ENCODE results near the gene HNRNPC.
"Not testable (repeated sequence)": the region's sequence is repeated elsewhere in the genome, so short reads cannot be mapped to it uniquely, and the experiment has no call there.

The HNRNPC gene

DNA sequence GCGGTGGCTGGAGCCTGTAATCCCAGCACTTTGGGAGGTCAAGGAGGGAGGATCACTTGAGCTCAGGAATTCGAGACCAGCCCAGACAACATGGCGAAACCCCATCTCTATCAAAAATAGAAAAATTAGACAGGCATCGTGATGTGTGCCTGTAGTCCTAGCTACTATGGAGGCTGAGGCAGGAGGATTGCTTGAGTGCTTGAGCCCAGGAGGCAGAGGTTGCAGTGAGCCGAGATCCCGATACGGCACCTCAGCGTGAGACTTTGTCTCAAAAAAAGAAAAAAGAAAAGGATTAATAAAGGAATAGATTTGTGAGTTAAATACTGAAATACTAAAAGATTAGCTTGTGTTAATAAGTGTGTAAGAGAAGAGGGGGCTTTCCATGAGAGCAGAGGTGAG lies 40.0 kb upstream of the HNRNPC start:
- H3K79me2 ChIP-seq (ENCODE audit: control insufficient read depth, insufficient read depth, low read length) = no peaks in the 10 kb centered on the region
- no peak for DNase-seq
- no peak overlapping the region for H3K4me3 ChIP-seq (ENCODE audit: low read length)
- no peaks in the 10 kb centered on the region for H3K27me3 ChIP-seq (ENCODE audit: insufficient read depth, low read length, poor library complexity)
- H4K5ac ChIP-seq (ENCODE audit: low read length) = peak overlapping the region; percentile 87
- no peak overlapping the region for H2AK5ac ChIP-seq (ENCODE audit: low read length)
- H3K56ac ChIP-seq (ENCODE audit: low read length) = peak overlapping the region; percentile 88
- peak overlapping the region; percentile 66 for H3K27ac ChIP-seq (ENCODE audit: low read depth, low read length)
- no CpG with 5 or more reads among the region's 8 CpGs for WGBS (ENCODE audit: extremely low coverage, insufficient coverage, low lambda C conversion rate)
- H3K18ac ChIP-seq (ENCODE audit: low read length) = peak overlapping the region; percentile 87
- no peak overlapping the region for H3K4me2 ChIP-seq (ENCODE audit: low read length)
- H3K9ac ChIP-seq (ENCODE audit: low read length) = peak overlapping the region; percentile 68
- no peak overlapping the region for H4K8ac ChIP-seq (ENCODE audit: low read depth, low read length)
- peak overlapping the region; percentile 46 for H2BK15ac ChIP-seq (replicated peaks; ENCODE audit: low read depth)
- H2BK5ac ChIP-seq (ENCODE audit: low read length) = peak overlapping the region; percentile 87
- H3K79me1 ChIP-seq (ENCODE audit: low read length) = no peaks in the 10 kb centered on the region
- no peaks in the 10 kb centered on the region for H3K36me3 ChIP-seq (ENCODE audit: control insufficient read depth, insufficient read depth, low read length)
- H3K4me1 ChIP-seq (ENCODE audit: control insufficient read depth, low read depth, low read length) = no peaks in the 10 kb centered on the region
- peak overlapping the region; percentile 98 for H3K4ac ChIP-seq (ENCODE audit: low read depth, low read length)
- H3K23ac ChIP-seq (ENCODE audit: low read length) = no peak overlapping the region
- H2BK120ac ChIP-seq (ENCODE audit: low read depth, low read length) = peak overlapping the region; percentile 33

DNA sequence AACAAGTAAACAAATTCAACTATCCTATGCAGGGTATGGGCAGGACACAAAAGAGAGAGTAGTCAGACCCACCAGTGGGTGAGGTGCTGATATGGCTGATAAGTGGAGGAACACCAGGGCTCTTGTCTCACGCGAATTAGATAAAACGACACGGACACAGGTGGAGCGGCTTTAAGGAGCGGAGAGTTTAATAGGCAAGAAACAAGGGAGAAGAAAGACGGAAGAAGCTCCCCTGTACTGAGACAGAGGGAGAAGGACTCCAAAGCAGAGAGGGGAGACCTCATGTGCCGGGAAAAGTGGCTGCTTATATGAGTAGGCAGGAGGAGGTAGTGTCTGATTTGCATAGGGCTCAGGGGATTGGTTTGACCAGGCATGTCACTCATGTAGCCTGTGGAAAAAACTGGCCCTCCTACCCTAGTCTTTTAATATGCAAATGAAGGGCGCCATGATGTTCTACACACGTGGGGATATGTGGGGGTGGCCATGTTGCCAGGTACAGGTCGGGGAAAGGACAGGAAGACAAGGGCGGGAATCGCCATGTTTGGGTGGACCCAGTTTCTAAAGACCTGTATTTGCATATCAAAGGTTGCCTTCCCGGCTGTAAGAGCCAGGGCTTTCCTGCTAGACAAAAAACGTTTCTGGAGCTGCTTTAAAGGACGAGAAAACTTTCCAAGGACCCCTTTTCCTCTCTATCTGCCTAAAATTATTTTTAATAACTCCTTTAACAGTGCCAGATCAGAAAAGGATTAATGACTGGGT lies 39.4 kb upstream of the HNRNPC start:
- no peak overlapping the region for H3K23ac ChIP-seq (ENCODE audit: low read length)
- H3K27ac ChIP-seq (ENCODE audit: low read depth, low read length) = peak overlapping the region; percentile 66

DNA sequence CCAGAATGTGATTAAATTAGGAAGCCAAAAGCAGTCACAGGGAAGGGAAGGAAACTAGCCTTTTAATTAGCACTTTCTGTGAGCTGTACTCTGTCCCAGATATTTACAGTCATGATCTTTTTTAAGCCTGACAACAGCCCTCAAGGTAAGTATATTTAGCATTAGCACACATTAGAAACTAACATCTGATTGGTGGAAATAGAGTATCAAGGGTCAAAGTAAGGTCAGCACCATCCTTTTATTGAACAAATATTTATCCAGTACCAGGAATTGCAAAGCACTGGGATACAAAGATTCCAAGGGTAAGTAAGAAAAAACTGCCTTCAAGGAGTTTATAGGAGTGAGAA lies 38.9 kb upstream of the HNRNPC start:
- Histone ChIP-seq H3K79me1 (ENCODE audit: low read length) (no peaks in the 10 kb centered on the region), H2BK5ac (ENCODE audit: low read length) (no peak overlapping the region), H3K4me3 (ENCODE audit: low read length) (no peak overlapping the region), H3K79me2 (ENCODE audit: control insufficient read depth, insufficient read depth, low read length) (no peaks in the 10 kb centered on the region), H3K4me2 (ENCODE audit: low read length) (peak overlapping the region; percentile 40), H3K4ac (ENCODE audit: low read depth, low read length) (no peak overlapping the region), H3K27ac (ENCODE audit: low read depth, low read length) (no peak overlapping the region), H3K4me1 (ENCODE audit: control insufficient read depth, low read depth, low read length) (no peaks in the 10 kb centered on the region), H3K27me3 (ENCODE audit: insufficient read depth, low read length, poor library complexity) (no peaks in the 10 kb centered on the region), H3K36me3 (ENCODE audit: control insufficient read depth, insufficient read depth, low read length) (no peaks in the 10 kb centered on the region), H4K8ac (ENCODE audit: low read depth, low read length) (no peak overlapping the region), H4K5ac (ENCODE audit: low read length) (no peak overlapping the region), H3K18ac (ENCODE audit: low read length) (no peak overlapping the region), H3K56ac (ENCODE audit: low read length) (peak overlapping the region; percentile 85), H2BK120ac (ENCODE audit: low read depth, low read length) (no peak overlapping the region), H3K9ac (ENCODE audit: low read length) (peak overlapping the region; percentile 77), H3K23ac (ENCODE audit: low read length) (no peak overlapping the region), H2BK15ac (replicated peaks; ENCODE audit: low read depth) (no peak overlapping the region), H2AK5ac (ENCODE audit: low read length) (no peak overlapping the region)
- DNase-seq = no peak

More for the DNA sequence above, 39.4 kb upstream of the HNRNPC start:
- H2BK15ac ChIP-seq (replicated peaks; ENCODE audit: low read depth) = peak overlapping the region; percentile 46
- peak overlapping the region; percentile 88 for H3K56ac ChIP-seq (ENCODE audit: low read length)
- H3K27me3 ChIP-seq (ENCODE audit: insufficient read depth, low read length, poor library complexity) = no peaks in the 10 kb centered on the region
- WGBS (ENCODE audit: extremely low coverage, insufficient coverage, low lambda C conversion rate) = no CpG with 5 or more reads among the region's 16 CpGs
- DNase-seq = peak; percentile 99
- H3K4ac ChIP-seq (ENCODE audit: low read depth, low read length) = peak overlapping the region; percentile 98
- H3K4me1 ChIP-seq (ENCODE audit: control insufficient read depth, low read depth, low read length) = no peaks in the 10 kb centered on the region
- H3K18ac ChIP-seq (ENCODE audit: low read length) = peak overlapping the region; percentile 87
- no peak overlapping the region for H4K5ac ChIP-seq (ENCODE audit: low read length)
- no peaks in the 10 kb centered on the region for H3K36me3 ChIP-seq (ENCODE audit: control insufficient read depth, insufficient read depth, low read length)
- H3K79me2 ChIP-seq (ENCODE audit: control insufficient read depth, insufficient read depth, low read length) = no peaks in the 10 kb centered on the region
- peak overlapping the region; percentile 15 for H3K4me3 ChIP-seq (ENCODE audit: low read length)
- peak overlapping the region; percentile 87 for H2BK5ac ChIP-seq (ENCODE audit: low read length)
- peak overlapping the region; percentile 77 for H3K9ac ChIP-seq (ENCODE audit: low read length)
- peak overlapping the region; percentile 33 for H2BK120ac ChIP-seq (ENCODE audit: low read depth, low read length)
- no peak overlapping the region for H4K8ac ChIP-seq (ENCODE audit: low read depth, low read length)
- H3K4me2 ChIP-seq (ENCODE audit: low read length) = peak overlapping the region; percentile 40
- no peaks in the 10 kb centered on the region for H3K79me1 ChIP-seq (ENCODE audit: low read length)
- no peak overlapping the region for H2AK5ac ChIP-seq (ENCODE audit: low read length)

GRCh38 chr14:21307637-21308036 lies 38.4 kb upstream of the HNRNPC start:
- Histone ChIP-seq H3K4me2 (ENCODE audit: low read length) (no peak overlapping the region), H3K79me2 (ENCODE audit: control insufficient read depth, insufficient read depth, low read length) (no peaks in the 10 kb centered on the region), H4K8ac (ENCODE audit: low read depth, low read length) (no peak overlapping the region), H2BK120ac (ENCODE audit: low read depth, low read length) (no peak overlapping the region), H3K36me3 (ENCODE audit: control insufficient read depth, insufficient read depth, low read length) (no peaks in the 10 kb centered on the region), H2BK5ac (ENCODE audit: low read length) (no peak overlapping the region), H2AK5ac (ENCODE audit: low read length) (no peak overlapping the region), H3K27ac (ENCODE audit: low read depth, low read length) (no peak overlapping the region), H3K79me1 (ENCODE audit: low read length) (no peaks in the 10 kb centered on the region), H3K18ac (ENCODE audit: low read length) (no peak overlapping the region), H3K4me1 (ENCODE audit: control insufficient read depth, low read depth, low read length) (no peaks in the 10 kb centered on the region), H2BK15ac (replicated peaks; ENCODE audit: low read depth) (no peak overlapping the region), H3K4ac (ENCODE audit: low read depth, low read length) (no peak overlapping the region), H3K23ac (ENCODE audit: low read length) (no peak overlapping the region), H4K5ac (ENCODE audit: low read length) (no peak overlapping the region), H3K4me3 (ENCODE audit: low read length) (no peak overlapping the region), H3K56ac (ENCODE audit: low read length) (no peak overlapping the region), H3K9ac (ENCODE audit: low read length) (peak overlapping the region; percentile 77), H3K27me3 (ENCODE audit: insufficient read depth, low read length, poor library complexity) (no peaks in the 10 kb centered on the region)
- WGBS (ENCODE audit: extremely low coverage, insufficient coverage, low lambda C conversion rate) = no CpG with 5 or more reads among the region's 3 CpGs
- DNase-seq = no peak

GRCh38 chr14:21302836-21303140 lies 33.5 kb upstream of the HNRNPC start:
- not testable (repeated sequence) for H3K79me2 ChIP-seq (ENCODE audit: control insufficient read depth, insufficient read depth, low read length); DNase-seq; H3K79me1 ChIP-seq (ENCODE audit: low read length); H3K36me3 ChIP-seq (ENCODE audit: control insufficient read depth, insufficient read depth, low read length); H3K18ac ChIP-seq (ENCODE audit: low read length); H4K8ac ChIP-seq (ENCODE audit: low read depth, low read length); H2BK15ac ChIP-seq (replicated peaks; ENCODE audit: low read depth); H3K4me2 ChIP-seq (ENCODE audit: low read length); H2BK5ac ChIP-seq (ENCODE audit: low read length); H2BK120ac ChIP-seq (ENCODE audit: low read depth, low read length); H3K23ac ChIP-seq (ENCODE audit: low read length); H4K5ac ChIP-seq (ENCODE audit: low read length); H3K27ac ChIP-seq (ENCODE audit: low read depth, low read length); H2AK5ac ChIP-seq (ENCODE audit: low read length); H3K27me3 ChIP-seq (ENCODE audit: insufficient read depth, low read length, poor library complexity); H3K56ac ChIP-seq (ENCODE audit: low read length); H3K9ac ChIP-seq (ENCODE audit: low read length); H3K4me3 ChIP-seq (ENCODE audit: low read length); H3K4me1 ChIP-seq (ENCODE audit: control insufficient read depth, low read depth, low read length); H3K4ac ChIP-seq (ENCODE audit: low read depth, low read length)
- WGBS (ENCODE audit: extremely low coverage, insufficient coverage, low lambda C conversion rate) = no CpG with 5 or more reads among the region's 2 CpGs

All from mesendoderm (in vitro differentiated cells).